Measurements from ENCODE around the gene IRAK3. TPM values are rescaled to one million over a fixed set of nuclear protein-coding genes. Genes with fewer than 3 reads are reported as not detected.

The IRAK3 gene
- total and polyA plus RNA-seq, 8 donors, result 0.55 to 5.3 (median 1.3) TPM

- 74 to 81% methylated on average over 6 of the region's 6 CpGs for WGBS, 2 donors
- H3K36me3 ChIP-seq, result no peaks in the 10 kb centered on the region
- intact Hi-C loops (cut with DNase I), result no loop called here
- TF ChIP-seq CTCF (IDR thresholded peaks at IDR 0.05), result no peak
- DNase-seq (no peak), ATAC-seq (no peak), FAIRE-seq (no peak)
- no peak overlapping the region for H3K4me3 ChIP-seq
- peaks cover 0 to 4% (median 0%) of the 10 kb centered on the region in 4 donors for H3K27me3 ChIP-seq
- no peaks in the 10 kb centered on the region for H3K4me1 ChIP-seq
- H3K9me3 ChIP-seq, result no peaks in the 10 kb centered on the region
- no peak overlapping the region for H3K27ac ChIP-seq
Observed at GRCh38 chr12:66195242-66195641, 6.2 kb downstream of the IRAK3 start.

DNA sequence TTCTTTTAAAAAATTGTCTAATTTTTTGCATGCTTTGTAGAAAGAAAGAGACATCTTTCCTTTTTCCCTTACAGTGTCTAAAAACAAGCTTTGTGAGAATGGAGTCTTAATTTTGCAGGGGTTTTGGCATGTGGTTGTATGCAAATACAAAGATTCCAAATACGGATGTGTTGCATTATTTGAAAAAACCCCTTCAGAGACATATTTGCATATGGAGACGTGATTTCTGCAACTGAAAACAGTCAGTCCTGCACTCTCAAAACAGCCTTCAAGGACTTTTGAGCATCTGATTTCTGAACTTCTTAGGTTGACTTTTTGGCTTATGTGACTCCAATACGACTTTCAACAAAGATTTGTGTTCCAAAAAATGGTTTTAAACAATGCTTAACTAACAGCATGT is 7.8 kb downstream of the IRAK3 start:
- ATAC-seq, result no peak
- no peak overlapping the region for H3K27ac ChIP-seq

GRCh38 chr12:66197495-66197921 is 8.5 kb downstream of the IRAK3 start:
- H3K36me3 ChIP-seq, result no peaks in the 10 kb centered on the region
- H3K9me3 ChIP-seq, result no peaks in the 10 kb centered on the region
- no peak for TF ChIP-seq CTCF (IDR thresholded peaks at IDR 0.05)
- no peaks in the 10 kb centered on the region for H3K4me1 ChIP-seq
- DNase-seq, result no peak
- ATAC-seq, result no peak
- no peak overlapping the region for H3K27ac ChIP-seq
- no peak for FAIRE-seq
- intact Hi-C loops (cut with DNase I), result no loop called here
- H3K4me3 ChIP-seq, result no peak overlapping the region
- H3K27me3 ChIP-seq, result peaks cover 0 to 4% (median 0%) of the 10 kb centered on the region in 4 donors
- WGBS, 2 donors, result 64 to 75% methylated on average over 3 of the region's 3 CpGs

More for the DNA sequence above, 7.8 kb downstream of the IRAK3 start:
- H3K36me3 ChIP-seq, result no peaks in the 10 kb centered on the region
- no peaks in the 10 kb centered on the region for H3K4me1 ChIP-seq
- intact Hi-C loops (cut with DNase I), result no loop called here
- 47 to 59% methylated on average over 3 of the region's 3 CpGs for WGBS, 2 donors
- no peak overlapping the region for H3K4me3 ChIP-seq
- no peak for TF ChIP-seq CTCF (IDR thresholded peaks at IDR 0.05)
- H3K9me3 ChIP-seq, result no peaks in the 10 kb centered on the region
- peaks cover 0 to 4% (median 0%) of the 10 kb centered on the region in 4 donors for H3K27me3 ChIP-seq
- DNase-seq, result no peak
- FAIRE-seq, result no peak

- 71 to 79% methylated on average over 3 of the region's 3 CpGs for WGBS, 2 donors
- intact Hi-C loops (cut with DNase I), result no loop called here
- Histone ChIP-seq H3K4me1 (no peaks in the 10 kb centered on the region), H3K4me3 (no peak overlapping the region), H3K36me3 (no peaks in the 10 kb centered on the region), H3K27me3 (peaks cover 0 to 4% (median 0%) of the 10 kb centered on the region in 4 donors), H3K27ac (no peak overlapping the region), H3K9me3 (no peaks in the 10 kb centered on the region)
- ATAC-seq (no peak), DNase-seq (no peak), FAIRE-seq (no peak)
- no peak for TF ChIP-seq CTCF (IDR thresholded peaks at IDR 0.05)
Observed at GRCh38 chr12:66199141-66199540, 10.1 kb downstream of the IRAK3 start.

DNA sequence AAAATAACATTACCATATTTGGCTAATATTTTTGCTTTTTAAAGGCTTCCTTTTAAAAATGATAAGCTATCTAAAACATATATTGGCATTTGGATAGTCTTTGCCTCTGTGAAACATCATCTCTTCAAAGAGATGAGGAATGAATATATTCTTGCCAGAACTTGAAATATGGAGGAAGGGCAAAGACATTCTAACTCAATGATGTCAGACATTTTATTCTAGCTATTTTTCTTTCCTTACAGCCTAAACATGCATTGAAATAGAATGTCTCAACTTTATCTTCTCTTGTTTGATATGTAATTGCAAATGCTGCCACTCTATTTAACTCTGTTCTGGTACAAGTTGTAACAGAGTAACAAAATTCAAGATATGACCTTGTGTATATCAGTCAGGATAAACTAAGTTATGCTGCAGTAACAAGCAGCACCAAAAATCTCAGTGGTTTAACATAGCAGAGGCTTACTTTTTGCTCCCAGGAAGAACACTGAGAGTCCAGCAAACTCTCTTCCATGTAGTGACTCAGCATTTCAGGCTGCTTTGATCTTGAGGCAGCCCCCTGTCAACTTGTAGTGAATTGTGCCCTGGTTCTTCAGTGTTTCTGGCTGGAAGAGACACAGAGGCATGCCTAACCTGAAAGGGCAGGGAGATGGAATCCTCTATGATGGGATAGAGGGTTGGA is 11.0 kb downstream of the IRAK3 start:
- DNase-seq, result no peak
- Histone ChIP-seq H3K27ac (no peak overlapping the region), H3K36me3 (no peaks in the 10 kb centered on the region), H3K4me1 (no peaks in the 10 kb centered on the region), H3K4me3 (no peak overlapping the region), H3K27me3 (peaks cover 0 to 3% (median 0%) of the 10 kb centered on the region in 4 donors), H3K9me3 (no peaks in the 10 kb centered on the region)
- no peak for FAIRE-seq
- intact Hi-C loops (cut with DNase I), result no loop called here
- no peak for TF ChIP-seq CTCF (IDR thresholded peaks at IDR 0.05)
- ATAC-seq, result no peak
